Right renal pelvis (tissue), 4 donors: ENCODE results near the gene ALDH1A2. TPM values are rescaled to one million over a fixed set of nuclear protein-coding genes. Genes with fewer than 3 reads are reported as not detected.

Source experiments
- DNase-seq, 4 donors: peaks; one replicate each; pipeline ENCODE4 v3.0.0-alpha.2; 2013; ENCODE audit warnings: low read depth in 4 of 4, low spot score in 3 of 4, missing footprints in 1 of 4
- polyA plus RNA-seq, 4 donors: library from polyadenylated mRNA; unstranded; fragments of 120-200 nt; gene quantifications; one replicate each; pipeline ENCODE4 v1.2.1, GENCODE V29; 2013; ENCODE audit not compliant: insufficient read length in 4 of 4

The ALDH1A2 gene
- polyA plus RNA-seq, 4 donors = 256 to 341 (median 308) TPM

GRCh38 chr15:57915827-57916531 is 149.5 kb downstream of the ALDH1A2 start:
- no peak for DNase-seq

DNA sequence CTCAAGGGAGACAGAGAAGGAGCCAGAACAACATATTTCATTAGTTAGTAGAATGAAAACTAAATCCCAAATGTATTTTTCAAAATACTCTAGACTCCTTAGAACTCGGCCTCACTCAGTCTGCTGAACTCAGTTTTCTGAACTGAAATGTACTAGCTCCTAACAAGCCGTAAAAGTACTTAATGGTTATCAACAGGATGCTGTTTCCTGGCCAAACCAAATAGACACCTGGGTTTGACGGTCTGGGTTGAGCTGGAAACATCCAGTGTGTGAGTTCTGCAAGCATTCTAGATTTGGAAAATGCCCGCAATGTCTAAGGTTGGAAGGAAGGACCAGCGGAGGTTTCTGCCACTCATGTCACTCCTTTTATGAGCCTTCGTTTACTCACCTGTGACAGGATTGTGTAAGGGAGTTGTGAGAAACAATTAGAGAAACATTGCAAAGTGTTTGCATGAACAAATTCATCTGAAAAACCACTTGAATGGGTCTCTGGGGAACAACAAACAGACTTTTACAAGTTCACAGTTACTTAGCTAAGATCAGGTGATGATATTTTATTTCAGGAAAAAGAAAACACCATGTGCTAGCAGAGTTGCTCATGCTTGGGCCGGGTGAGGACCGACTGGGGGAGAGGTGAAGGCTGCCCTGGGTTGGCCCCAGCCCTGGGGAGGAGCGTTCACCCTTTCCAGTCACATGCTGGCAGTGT is 151.0 kb downstream of the ALDH1A2 start:
- DNase-seq = no peak

DNA sequence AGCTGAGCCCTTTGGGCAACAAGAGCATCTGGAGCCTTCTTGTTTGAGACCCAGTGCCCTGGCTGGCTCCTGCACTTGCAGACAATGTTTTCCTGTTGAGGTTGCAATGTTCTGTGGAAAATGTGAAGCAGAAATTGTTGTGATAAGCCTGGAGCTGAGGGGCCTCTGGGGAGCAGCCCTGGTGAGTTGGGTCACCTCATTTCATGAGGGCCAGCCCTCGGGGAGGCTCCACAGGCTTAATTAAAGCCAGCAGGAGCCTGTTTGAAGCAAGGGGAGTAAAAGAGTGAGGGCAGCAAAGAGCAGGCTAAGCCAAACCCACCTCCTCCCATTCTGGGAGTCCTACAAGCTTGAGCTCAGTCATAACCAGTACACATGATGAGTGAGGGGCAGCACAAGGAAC is 154.3 kb downstream of the ALDH1A2 start:
- DNase-seq = no peak

GRCh38 chr15:57910672-57911071 is 154.8 kb downstream of the ALDH1A2 start:
- no peak for DNase-seq

GRCh38 chr15:57909388-57909787 is 156.1 kb downstream of the ALDH1A2 start:
- DNase-seq = no peak

DNA sequence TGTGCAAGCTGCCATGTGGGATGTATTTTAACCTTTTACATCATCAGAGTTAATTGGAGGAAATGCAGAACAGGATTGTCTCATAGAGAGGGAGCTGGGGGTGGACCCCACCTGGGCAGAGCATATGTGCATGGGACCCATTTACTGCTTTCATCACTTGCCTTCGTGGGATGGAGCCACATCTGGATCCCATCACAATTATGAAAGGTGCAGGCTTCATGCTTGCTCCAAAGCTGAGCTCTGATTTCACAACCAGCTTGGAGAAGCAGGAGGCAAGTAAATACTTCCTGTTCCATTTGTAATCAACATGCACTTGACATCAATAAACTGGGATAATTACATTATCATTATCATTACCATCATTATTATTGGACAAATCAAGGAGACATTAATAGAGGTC is 161.9 kb downstream of the ALDH1A2 start:
- DNase-seq = no peak

Other genes starting within 250 kb of the ALDH1A2 start
- gene AQP9, start 72.7 kb upstream of the ALDH1A2 start, polyA plus RNA-seq = under 1 TPM; 0.07 to 0.21 (median 0.12) TPM